HG02642 (cell line): ENCODE measurements around the gene CEMIP.
"Not testable (repeated sequence)": the region's sequence is repeated elsewhere in the genome, so short reads cannot be mapped to it uniquely, and the experiment has no call there.

Source experiments
- ATAC-seq: cut with Tn5 transposase; IDR thresholded peaks from one replicate; pipeline ENCODE4 v1.9.1; 2021; ENCODE audit warnings: mild to moderate bottlenecking; ENCODE audit not compliant: unreplicated experiment, poor library complexity

CEMIP gene

DNA sequence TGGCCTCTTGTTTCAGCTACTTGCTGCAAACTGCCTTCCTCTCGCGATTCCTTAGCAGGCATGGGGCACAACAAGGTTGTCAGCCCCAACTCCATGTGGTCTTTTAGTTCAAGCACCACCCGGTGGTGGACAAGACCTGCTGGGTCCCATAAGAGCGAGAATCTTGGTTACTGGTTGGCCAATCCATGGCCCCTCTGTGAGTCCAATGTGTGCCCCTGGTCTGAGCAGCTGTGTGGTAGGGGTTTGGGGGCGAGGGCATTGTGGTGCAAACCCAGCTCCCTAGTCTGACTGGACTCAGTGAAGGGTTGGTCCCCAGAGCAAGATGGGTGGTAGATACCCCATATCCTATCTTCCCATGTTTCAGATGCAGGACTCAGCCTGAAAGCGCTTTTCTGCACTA lies 161.7 kb downstream of the CEMIP start:
- ATAC-seq: no peak

DNA sequence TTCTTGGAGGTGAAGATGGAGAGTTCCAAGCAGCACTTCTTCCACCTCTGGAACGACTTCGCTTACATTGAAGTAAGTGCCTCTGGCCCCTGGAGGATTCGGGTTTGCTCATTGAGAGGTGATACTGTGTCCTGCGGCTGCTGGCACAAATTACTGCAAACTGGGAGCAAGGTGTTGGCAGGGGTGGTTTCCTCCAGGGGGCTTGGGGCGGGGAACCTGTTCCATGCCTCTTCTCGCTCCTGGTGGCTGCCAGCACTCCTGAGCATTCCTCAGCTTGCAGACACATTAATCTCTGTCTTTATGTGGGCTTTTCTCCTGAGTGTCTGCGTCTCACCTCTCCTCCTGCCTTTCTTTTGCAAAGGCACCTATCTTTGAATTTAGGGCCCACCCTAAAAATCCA lies 163.1 kb downstream of the CEMIP start:
- no peak for ATAC-seq

GRCh38 chr15:80942746-80943565 lies 163.8 kb downstream of the CEMIP start:
- ATAC-seq: no peak

DNA sequence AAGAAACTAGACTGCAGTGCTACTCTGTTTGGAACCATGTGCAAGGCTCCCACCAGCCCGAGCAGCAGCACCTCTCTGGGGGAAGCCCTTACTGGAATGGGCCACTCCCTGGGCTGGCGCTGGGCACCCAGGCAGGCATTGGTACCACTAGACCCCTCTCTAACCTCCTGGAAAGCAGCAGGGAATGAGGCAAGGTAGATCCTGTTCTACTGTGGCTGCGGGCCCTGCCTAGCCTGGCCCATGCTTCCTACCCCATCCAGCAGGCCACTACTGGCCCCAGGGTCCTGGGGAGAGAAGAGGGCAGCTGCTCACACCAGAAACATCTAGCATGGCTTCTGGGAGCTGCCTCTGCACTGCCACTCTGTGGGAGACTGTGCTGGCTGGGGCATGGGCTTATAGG lies 165.6 kb downstream of the CEMIP start:
- no peak for ATAC-seq

- no peak for ATAC-seq
These were observed 166.4 kb downstream of the CEMIP start for GRCh38 chr15:80945605-80946004.

DNA sequence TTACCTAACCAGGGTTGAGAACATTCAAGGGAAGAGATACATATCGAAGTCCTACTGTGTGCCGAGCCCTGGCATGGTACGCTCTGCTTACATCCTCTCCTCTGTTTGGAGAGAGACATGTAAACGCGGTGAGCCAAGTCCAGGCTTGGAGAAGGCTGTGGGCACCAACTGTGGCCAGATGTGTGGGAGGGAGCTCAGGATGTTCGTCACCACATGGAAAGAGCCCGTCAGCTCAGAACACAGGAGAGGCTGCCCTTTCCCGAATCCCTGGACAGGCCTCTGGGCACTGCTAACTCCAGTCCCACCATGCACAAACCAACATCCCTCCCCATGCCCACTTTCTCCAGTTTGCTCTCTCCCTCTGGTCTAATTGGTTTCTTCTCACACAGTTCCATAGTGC lies 167.4 kb downstream of the CEMIP start:
- no peak for ATAC-seq

- ATAC-seq: no peak
These were observed 169.6 kb downstream of the CEMIP start for GRCh38 chr15:80948651-80949292.

- no peak for ATAC-seq
These were observed 170.6 kb downstream of the CEMIP start for GRCh38 chr15:80949756-80950155.

DNA sequence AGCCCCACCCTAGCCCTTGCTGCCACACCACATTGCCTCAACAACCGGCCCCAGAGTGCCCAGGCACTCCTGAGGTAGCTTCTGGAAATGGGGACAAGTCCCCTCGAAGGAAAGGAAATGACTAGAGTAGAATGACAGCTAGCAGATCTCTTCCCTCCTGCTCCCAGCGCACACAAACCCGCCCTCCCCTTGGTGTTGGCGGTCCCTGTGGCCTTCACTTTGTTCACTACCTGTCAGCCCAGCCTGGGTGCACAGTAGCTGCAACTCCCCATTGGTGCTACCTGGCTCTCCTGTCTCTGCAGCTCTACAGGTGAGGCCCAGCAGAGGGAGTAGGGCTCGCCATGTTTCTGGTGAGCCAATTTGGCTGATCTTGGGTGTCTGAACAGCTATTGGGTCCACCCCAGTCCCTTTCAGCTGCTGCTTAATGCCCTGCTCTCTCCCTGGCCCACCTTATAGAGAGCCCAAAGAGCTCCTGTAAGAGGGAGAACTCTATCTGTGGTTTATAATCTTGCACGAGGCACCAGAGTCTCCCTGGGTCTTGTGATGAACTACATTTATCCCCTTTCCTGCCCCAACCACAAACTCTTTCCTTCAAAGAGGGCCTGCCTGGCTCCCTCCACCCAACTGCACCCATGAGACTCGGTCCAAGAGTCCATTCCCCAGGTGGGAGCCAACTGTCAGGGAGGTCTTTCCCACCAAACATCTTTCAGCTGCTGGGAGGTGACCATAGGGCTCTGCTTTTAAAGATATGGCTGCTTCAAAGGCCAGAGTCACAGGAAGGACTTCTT lies 171.3 kb downstream of the CEMIP start:
- no peak for ATAC-seq

GRCh38 chr15:80951941-80952340 lies 172.8 kb downstream of the CEMIP start:
- ATAC-seq: no peak

GRCh38 chr15:80953001-80953952 lies 174.1 kb downstream of the CEMIP start:
- ATAC-seq: no peak

DNA sequence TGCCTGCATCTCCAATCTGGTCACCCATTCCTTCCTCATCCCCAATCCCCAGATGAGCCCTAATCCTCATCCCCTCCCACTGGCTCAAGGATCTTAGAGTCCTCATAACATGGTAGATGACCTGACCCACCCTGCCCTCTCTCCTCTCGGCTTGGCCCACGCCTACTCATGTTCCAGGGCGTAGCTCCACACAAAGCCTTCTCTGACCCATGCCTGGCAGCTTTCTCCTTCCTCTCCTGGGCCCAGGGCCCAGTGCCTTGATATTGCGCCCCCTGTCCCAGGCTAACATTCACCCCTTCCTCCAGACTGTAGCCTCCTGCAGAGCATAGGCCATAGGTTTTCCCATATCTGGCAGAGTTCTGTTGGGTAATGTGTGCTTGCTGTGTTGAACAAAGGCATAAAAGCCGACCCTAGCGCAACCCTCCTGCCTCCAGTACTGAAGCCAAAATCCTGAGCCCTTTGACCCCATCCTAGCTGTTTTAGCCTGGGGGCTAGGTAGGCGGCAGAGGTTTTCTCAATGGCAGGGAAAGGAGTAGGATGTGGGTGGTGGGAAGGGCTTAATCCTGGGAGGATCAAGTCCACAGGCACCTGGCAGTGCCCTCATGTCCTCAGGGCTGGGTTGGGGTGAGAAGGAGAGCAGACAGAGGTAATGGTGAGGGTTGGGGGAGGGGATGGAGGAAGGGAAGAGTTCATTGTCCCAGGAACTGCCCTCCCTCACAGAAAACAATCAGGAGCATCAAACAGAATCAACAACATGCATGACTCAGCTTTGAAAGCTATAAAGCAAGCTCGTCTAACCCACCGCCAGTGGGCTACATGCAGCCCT lies 175.0 kb downstream of the CEMIP start:
- no peak for ATAC-seq

DNA sequence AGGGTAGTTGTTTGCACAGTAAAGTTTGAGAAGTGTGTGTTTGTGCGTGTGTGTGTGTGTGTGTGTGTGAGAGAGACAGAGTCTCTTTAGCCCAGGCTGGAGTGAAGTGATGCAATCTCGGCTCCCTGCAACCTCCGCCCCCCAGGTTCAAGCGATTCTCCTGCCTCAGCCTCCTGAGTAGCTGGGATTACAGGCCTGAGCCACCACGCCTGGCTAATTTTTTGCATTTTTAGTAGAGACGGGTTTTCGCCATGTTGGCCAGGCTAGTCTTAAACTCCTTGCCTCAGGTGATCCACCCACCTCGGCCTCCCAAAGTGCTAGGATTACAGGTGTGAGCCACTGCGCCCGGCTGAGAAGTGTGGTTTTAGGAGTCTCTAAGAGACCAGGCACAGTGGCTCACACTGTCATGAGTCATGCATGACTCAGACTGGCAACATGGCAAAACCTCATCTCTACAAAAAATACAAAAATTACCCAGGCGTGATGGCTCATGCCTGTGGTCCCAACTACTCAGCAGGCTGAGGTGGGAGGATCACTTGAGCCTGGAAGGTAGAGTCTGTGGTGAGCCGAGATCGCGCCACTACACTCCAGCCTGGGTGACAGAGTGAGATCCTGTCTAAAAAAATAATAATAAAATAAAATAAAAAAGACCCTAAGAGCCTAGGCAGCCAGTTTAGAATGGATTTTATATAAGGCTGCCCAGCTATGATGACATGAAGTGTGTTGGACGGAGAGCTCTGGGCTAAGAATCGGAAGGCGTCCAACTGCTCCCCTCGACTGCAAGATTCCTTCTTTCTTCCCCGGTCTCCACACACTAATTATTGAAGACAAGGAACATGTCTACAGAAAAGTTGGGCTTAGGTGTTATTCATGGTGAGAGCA lies 176.6 kb downstream of the CEMIP start:
- not testable (repeated sequence) for ATAC-seq

DNA sequence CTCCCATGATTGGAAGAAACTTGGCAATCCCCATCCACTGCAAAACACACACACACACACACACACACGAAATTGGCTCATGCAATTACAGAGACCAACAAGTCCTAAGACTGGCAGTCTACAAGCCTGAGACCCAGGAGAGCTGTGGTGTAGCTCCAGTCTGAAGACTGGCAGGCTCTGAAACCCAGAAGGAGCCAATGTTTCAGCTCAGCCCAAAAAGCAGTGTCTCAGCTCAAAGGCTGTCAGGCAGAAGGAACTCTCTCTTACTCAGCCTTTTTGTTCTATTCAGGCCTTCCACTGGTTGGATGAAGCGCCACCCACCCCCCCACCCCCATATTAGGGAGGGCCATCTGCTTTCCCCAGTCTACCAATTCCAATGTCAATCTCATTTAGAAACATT lies 178.4 kb downstream of the CEMIP start:
- ATAC-seq: no peak

GRCh38 chr15:80957976-80958375 lies 178.8 kb downstream of the CEMIP start:
- ATAC-seq: no peak

DNA sequence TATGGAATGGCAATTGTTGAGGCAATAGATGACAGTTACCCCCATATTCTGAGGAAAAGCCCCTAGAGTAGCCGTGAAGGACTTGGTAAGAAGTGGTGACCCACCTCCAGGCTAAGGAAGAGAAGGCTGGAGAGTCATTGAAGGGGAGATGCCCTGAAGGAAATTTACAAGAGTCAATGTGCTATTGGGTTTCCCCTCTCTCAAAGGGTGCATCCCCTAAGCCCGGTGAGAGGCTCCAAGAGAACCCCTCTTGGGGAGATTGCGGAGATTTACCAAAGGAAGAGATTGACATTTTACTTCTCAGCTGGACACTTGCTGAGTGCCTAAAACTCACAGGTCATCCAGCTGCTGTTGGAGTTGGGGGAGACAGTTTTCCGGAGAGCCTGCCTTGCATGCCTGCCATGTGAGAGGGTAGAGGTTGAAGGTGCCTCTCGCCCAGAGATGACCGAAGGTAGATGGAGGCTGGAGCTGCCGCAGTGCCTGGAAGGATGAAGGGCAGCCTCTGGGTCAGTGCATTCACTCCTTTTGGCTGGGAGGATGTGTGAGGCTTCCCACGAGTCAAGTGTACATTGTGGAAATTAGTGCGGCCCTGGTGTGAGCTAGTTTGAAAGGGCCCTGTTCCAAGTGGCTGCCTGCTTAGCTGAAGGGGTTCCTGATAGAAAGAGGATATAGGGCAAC lies 179.8 kb downstream of the CEMIP start:
- ATAC-seq: no peak

DNA sequence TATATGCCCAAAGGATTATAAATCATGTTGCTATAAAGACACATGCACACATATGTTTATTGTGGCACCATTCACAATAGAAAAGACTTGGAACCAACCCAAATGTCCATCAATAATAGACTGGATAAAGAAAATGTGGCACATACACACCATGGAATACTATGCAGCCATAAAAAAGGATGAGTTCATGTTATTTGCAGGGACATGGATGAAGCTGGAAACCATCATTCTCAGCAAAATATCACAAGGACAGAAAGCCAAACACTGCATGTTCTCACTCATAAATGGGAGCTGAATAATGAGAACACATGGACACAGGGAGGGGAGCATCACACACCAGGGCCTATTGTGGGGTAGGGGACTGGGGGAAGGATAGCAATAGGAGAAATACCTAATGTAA lies 186.3 kb downstream of the CEMIP start:
- not testable (repeated sequence) for ATAC-seq
